RWPE1 (cell line): ENCODE data around the gene QRICH1.
A peak's percentile ranks its signal among the peaks of the same experiment; 100 is the strongest.

ENCODE experiments used
- CTCF ChIA-PET: fragments of 350-600 bp; sonication (Branson Sonifier 250); formaldehyde crosslinking; extraction: SDS; loops from one replicate; lab custom pipeline; 2021; lab: Yijun Ruan, JAX
- POLR2A ChIA-PET: fragments of 400-600 bp; formaldehyde crosslinking; extraction: SDS; loops from one replicate; lab custom pipeline; 2020; ENCODE audit warnings: antibody characterized with exemption; ENCODE audit not compliant: low non-redundant PET; lab: Yijun Ruan, JAX
- DNase-seq: peaks from one replicate; pipeline ENCODE4 v3.0.0; 2012; ENCODE audit warnings: low spot score
- H3K27ac ChIP-seq: fragments of 450-650 bp; 2 replicates; pipeline ENCODE4 v1.5.1; 2017
- TF ChIP-seq, protein P1 (sequence below): fragments of 450-650 bp; conservative IDR thresholded peaks from 2 replicates; pipeline ENCODE4 v1.5.1; 2017; ENCODE audit warnings: low read depth, mild to moderate bottlenecking

Gene QRICH1

DNA sequence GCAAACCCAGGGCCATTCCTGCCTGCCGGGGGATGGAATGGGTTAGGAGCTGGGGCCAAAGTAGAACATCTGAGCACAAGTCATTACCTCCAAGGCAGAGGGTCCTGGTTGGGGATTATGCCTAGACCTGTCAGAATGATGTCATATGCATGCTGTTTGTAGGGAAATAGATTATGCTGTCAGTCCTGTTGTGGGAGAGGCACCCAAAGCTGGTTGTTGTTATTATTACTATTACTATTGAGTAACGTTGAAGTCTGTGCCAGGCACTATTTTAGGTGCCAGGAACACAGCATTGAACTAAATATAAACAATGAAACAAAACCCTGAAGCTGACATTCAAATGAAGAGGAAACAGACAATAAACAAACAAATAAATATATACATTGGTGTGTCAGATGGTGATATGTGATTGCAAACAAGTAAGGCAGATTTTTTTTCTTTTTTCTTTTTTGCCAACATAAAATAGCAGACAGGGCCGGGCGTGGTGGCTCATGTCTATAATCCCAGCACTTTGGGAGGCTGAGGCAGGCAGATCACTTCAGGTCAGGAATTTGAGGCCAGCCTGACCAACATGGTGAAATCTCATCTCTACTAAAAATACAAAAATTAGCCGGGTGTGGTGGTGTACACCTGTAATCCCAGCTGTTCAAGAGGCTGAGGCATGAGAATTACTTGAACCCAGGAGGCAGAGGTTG is 101.9 kb downstream of the QRICH1 start:
- TF ChIP-seq, protein P1, sequence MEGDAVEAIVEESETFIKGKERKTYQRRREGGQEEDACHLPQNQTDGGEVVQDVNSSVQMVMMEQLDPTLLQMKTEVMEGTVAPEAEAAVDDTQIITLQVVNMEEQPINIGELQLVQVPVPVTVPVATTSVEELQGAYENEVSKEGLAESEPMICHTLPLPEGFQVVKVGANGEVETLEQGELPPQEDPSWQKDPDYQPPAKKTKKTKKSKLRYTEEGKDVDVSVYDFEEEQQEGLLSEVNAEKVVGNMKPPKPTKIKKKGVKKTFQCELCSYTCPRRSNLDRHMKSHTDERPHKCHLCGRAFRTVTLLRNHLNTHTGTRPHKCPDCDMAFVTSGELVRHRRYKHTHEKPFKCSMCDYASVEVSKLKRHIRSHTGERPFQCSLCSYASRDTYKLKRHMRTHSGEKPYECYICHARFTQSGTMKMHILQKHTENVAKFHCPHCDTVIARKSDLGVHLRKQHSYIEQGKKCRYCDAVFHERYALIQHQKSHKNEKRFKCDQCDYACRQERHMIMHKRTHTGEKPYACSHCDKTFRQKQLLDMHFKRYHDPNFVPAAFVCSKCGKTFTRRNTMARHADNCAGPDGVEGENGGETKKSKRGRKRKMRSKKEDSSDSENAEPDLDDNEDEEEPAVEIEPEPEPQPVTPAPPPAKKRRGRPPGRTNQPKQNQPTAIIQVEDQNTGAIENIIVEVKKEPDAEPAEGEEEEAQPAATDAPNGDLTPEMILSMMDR = no peak
- ChIA-PET CTCF (no interaction called here), POLR2A (no interaction called here)
- peak overlapping the region; percentile 94 for H3K27ac ChIP-seq
- DNase-seq = no peak

DNA sequence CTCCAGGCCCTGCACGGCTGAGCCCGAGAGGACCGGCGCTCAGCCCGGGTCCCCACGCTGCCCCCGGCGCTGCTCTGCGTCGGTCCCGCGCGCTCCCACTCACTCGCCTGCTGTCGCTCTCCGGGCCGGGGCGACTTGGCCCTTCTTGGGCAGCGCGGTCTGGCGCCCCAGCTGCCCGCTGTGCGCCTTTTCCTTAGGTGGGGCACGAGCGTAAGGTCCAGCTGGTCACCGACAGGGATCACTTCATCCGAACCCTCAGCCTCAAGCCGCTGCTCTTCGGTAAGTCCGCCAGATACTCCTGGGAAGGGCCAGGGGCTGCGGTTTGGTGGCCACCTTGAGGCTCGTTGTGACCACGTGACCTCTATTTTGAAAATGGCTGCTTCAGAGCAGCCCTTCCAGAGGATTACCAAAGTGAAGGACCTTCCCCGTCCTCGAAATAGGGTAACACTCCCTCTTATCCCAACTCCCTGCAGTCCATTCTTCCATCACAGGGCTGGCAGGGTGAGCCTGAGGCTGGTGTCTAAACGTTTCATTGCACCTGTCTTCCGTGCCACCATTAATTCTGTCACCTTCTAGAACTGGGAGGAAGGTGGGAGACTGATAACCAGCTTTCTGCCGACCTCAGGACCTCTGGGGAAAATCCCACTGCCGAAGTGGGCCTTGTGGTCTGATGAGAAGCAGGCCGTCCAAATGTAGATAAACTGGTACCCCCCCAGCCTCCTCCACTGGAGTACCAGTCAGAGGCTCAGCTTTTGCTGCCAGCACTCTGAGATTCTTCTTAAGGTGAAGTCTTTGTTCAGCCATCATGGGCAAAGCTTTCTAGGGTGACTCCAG is 103.0 kb downstream of the QRICH1 start:
- TF ChIP-seq, protein P1 = no peak
- ChIA-PET CTCF (no interaction called here), POLR2A (no interaction called here)
- H3K27ac ChIP-seq = peak overlapping the region; percentile 94
- DNase-seq = no peak

DNA sequence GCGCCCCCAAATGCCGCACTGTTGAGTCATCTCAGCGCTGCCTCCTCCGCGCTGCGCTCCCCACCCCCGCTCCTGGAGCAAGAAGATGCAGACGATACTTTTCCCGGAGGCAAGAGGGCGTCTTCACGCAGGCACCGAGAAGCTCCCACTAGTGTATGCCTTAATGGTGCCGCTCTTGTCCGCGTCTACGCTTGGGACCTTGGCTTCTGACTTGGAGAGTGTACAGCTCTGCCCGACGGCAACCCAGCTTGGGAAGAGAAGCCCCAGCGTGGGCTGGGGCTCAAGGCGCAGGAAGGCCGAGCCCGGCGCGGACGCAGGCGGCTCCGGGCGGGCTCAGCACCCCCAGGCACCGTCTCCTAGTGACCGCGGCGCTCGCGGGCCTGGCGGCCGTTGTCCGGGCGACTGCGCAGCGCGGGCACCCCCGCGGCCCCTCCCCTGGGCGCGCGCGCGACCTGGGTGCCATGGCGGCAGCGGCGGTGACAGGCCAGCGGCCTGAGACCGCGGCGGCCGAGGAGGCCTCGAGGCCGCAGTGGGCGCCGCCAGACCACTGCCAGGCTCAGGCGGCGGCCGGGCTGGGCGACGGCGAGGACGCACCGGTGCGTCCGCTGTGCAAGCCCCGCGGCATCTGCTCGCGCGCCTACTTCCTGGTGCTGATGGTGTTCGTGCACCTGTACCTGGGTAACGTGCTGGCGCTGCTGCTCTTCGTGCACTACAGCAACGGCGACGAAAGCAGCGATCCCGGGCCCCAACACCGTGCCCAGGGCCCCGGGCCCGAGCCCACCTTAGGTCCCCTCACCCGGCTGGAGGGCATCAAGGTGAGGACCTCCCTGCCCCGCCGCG is 103.9 kb downstream of the QRICH1 start, which contains the start of gene P4HTM:
P4HTM (plus strand) TSS at position 446 of the 840 bp plus-strand sequence; CDS start at position 462, 16 bp downstream.
- TF ChIP-seq, protein P1 = peak; percentile 46
- DNase-seq = peak; percentile 69
- CTCF ChIA-PET = interaction anchor here (0.6 to 1.2 kb wide), 3 partner anchors 17 to 43 kb away, joined by 3 read pairs; partner anchors contain the start of gene WDR6
- peak within 1 kb of the TSS; percentile 94 for H3K27ac ChIP-seq
- POLR2A ChIA-PET = interaction anchor here (0.7 kb wide), 1 partner anchor 18 kb away, joined by 3 read pairs; the partner anchor contains the start of gene WDR6

DNA sequence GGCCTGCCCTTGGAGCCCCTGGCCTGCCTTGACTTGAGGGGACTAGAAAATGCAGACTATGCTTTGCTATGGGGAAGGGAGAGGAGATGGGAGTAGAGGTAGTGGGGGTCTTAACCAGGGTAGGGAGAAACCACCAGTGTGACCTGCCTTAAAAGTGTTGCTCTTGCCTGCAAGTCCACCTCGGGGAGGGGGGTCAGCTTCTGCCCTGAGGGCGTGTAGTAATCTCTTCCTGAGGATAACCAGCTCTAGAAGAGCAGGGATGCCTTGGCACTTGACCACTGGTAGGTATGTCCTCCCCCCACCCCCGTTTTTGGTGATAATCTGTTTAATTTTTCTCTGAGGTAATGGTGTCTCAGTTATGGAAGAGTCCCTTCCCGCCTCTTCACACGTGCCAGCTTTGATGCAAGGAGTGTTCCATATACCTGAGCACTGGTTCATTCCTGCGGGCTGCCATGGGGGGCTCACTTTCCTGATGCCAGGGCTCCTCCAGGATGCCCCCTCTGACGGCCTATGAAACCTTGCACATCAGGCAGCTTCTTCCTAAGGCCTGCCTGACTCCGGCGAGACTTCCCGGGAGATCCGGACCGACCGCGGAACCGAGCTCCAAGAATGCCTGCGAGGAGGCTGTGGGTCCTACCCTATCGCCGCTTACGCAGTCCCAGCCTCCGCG is 104.6 kb downstream of the QRICH1 start:
- ChIA-PET POLR2A (interaction anchor here (0.7 to 1.3 kb wide), 3 partner anchors 18 to 31 kb away, joined by 3 read pairs; partner anchors contain the start of gene WDR6), CTCF (interaction anchor here (0.5 to 1.2 kb wide), 3 partner anchors 9 to 43 kb away, joined by 3 read pairs; no protein-coding TSS in a partner anchor)
- DNase-seq = no peak
- H3K27ac ChIP-seq = peak overlapping the region; percentile 94
- TF ChIP-seq, protein P1 = no peak

DNA sequence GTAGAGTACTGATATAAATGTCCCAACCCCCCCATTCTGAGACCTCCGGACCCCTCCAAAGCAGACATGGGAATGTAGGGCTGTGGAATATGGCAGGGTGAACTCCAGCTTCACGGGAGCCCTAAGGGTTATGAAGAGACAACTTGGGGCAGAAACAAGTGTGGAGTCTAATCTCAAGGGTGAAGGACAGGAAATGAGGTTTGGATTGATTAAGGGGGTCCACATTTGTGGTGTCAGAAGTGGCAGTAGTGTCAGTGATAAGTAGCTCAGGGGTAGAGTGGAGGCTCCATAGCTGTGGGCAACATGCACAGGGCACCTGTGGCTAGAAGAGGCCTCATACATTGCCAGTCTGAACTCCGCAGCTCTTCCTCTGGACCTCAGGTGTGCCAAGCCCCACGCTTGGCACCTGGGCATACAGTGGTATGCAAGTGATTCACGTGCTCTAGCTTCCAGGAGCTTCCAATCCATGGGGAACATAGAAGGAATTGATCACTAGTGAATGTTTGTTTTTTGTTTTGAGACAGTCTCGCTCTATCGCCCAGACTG is 108.0 kb downstream of the QRICH1 start:
- peak overlapping the region; percentile 94 for H3K27ac ChIP-seq
- no peak for DNase-seq
- TF ChIP-seq, protein P1 = no peak
- ChIA-PET POLR2A (no interaction called here), CTCF (interaction anchor here (0.7 kb wide), 1 partner anchor 82 kb away, joined by 5 read pairs; no protein-coding TSS in a partner anchor)
